ENCODE data around the gene PSMB2.

GRCh38 chr1:35642471-35642955 lies 1.2 kb upstream of the PSMB2 start:
- no peak for TF ChIP-seq SUZ12 (IDR thresholded peaks at IDR 0.05)
- no peak for TF ChIP-seq FOXM1 (IDR thresholded peaks at IDR 0.05; ENCODE audit: borderline replicate concordance)
- no peak for TF ChIP-seq FOXK2 (IDR thresholded peaks at IDR 0.05)

All from HEK293T (cell line).